Epithelial cell of esophagus (primary cell): ENCODE results near the gene TSR1.
A peak's percentile ranks its signal among the peaks of the same experiment; 100 is the strongest.

ENCODE experiments used
- DNase-seq: peaks from one replicate; pipeline ENCODE4 v3.0.0; 2010; ENCODE audit warnings: low read depth
- H3K4me3 ChIP-seq: 2 replicates; pipeline ENCODE4 v1.5.1; 2011; ENCODE audit warnings: mild to moderate bottlenecking, low read length, control low read depth
- TF ChIP-seq, protein P1 (sequence below): IDR thresholded peaks from 2 replicates; pipeline ENCODE4 v1.5.1; 2011; ENCODE audit warnings: low read depth, mild to moderate bottlenecking, low read length, control low read depth, inconsistent platforms; ENCODE audit not compliant: insufficient read depth; ENCODE audit errors: missing control alignments

The TSR1 gene

DNA sequence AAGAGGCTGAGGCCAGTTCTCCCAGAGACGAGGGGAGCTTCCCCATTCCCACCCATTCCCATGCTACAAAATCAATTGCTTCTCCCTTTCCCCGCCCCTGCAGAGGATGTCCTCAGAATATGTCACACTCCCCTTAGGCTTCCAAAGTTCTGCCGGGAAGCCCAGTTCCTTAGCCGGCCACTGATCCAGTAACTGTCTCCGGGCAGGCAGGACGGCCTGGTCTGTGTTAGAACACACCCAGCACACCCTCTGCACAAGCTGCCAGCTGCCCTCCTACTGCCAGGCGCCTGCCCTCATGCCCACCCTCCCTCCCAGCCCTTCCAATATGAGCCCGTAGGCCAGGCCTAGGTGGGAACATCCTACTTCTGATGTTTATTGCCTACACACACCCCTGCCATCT lies 32.1 kb upstream of the TSR1 start:
- DNase-seq = no peak
- H3K4me3 ChIP-seq = no peak overlapping the region
- TF ChIP-seq, protein P1, sequence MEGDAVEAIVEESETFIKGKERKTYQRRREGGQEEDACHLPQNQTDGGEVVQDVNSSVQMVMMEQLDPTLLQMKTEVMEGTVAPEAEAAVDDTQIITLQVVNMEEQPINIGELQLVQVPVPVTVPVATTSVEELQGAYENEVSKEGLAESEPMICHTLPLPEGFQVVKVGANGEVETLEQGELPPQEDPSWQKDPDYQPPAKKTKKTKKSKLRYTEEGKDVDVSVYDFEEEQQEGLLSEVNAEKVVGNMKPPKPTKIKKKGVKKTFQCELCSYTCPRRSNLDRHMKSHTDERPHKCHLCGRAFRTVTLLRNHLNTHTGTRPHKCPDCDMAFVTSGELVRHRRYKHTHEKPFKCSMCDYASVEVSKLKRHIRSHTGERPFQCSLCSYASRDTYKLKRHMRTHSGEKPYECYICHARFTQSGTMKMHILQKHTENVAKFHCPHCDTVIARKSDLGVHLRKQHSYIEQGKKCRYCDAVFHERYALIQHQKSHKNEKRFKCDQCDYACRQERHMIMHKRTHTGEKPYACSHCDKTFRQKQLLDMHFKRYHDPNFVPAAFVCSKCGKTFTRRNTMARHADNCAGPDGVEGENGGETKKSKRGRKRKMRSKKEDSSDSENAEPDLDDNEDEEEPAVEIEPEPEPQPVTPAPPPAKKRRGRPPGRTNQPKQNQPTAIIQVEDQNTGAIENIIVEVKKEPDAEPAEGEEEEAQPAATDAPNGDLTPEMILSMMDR = no peak

DNA sequence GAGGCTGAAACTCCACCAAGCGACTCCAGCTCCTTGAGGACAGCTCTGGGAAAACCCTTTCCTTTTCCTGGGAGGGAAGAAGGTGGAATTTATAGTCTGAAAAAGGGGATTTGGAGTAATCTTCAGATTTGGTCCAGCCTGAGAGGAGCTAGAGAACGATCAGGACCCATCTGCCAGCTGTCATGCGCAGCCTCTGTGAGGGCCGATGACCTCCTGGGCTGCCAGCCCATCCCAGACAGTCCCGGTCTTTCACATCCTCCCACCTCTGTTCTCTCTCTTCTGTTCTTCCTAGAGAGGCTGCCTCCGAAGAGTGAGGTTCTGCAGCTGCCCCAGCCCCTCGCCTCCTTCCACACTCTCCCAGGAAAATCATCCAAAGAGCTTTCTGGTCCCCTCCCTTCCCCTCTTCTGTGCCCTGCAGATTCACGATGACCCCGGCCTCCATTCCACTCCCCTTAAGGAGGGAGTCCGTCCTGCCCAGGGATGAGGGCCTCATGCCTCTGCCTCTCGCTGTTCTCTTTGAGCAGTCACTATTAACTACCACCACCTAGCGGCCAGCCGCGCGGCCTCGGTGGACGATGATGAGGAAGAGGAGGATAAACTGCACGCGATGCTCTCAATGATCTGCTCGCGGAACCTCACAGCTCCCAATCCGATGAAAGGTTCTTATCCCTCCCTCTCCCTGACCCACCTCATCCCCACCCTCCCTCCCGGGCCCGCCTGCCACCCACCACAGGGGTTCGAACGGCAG lies 30.7 kb upstream of the TSR1 start:
- DNase-seq = no peak
- no peak overlapping the region for H3K4me3 ChIP-seq
- TF ChIP-seq, protein P1 = peak; percentile 31

DNA sequence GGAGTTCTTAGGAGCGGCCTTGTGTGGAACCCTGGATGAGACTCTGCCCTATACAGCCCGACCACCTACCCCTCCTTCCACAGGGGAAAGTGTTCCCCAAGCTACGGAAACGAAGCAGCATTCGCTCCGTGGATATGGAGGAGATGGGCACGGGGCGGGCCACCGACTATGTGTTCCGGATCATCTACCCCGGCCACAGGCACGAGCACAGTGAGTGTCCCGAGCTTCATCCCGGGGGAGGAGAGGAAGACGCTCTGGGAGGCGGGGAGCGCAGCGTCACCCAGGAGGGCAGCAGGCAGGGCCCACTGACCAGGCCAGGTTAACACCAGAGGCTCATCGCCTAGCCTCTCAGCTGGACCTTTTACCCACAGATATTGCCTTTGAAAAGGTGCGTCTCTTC lies 28.9 kb upstream of the TSR1 start:
- TF ChIP-seq, protein P1 = no peak
- DNase-seq = no peak
- H3K4me3 ChIP-seq = no peak overlapping the region

DNA sequence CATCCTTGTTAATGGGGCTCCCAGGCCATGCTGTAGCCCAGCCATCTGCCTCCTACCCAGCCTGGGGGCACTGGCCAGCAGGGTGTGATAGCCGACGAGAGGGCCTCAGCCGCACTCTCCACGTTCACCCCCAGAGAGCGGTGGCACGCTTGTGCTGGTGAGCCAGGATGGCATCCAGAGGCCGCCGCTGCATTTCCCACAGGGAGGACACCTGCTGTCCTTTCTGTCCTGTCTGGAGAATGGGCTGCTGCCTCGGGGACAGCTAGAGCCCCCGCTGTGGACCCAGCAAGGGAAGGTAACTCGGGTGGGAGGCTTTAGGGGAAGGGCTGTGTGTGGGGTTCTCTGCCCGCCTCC lies 28.5 kb upstream of the TSR1 start:
- no peak for DNase-seq
- TF ChIP-seq, protein P1 = no peak
- no peak overlapping the region for H3K4me3 ChIP-seq

DNA sequence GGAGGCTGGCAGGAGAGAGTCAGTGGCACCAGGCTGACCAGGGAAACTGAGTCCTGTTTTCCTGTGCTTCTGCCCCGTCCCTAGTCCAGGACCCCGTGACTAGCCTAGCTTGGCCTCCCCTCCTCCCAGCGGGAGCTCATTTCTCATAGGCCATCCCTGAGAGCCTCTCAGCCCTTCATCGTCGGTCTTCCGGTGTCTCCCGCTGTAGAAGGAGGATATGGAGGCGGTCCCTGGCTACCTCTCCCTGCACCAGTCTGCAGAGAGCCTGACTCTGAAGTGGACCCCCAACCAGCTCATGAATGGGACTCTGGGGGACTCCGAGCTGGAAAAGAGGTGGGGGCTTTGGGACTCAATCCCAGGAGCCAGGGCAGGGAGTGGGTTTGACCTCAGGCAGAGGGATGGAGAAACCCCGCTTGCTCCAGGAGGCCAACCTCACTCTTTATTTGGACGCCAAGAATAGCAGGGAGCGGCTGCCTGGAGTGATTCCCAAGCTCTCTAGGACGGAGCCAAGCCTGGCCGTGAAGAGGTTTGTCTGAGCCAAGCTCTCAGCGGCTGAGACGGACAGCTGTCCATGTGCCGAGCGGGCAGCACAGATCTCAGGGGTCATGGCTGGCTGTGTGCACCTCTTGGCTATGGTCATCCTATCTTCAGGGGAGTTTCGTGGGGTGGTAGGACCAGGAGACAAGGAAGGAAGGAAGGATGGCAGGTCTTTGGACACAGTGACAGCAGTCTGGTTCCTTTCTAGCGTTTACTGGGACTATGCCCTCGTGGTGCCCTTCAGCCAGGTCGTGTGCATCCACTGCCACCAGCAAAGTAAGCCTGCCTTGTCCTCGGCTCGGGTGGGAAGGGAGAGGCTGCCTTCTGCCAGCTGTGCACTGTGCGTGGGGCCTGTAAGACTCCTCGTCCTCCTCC lies 27.9 kb upstream of the TSR1 start:
- H3K4me3 ChIP-seq = no peak overlapping the region
- TF ChIP-seq, protein P1 = no peak
- no peak for DNase-seq

DNA sequence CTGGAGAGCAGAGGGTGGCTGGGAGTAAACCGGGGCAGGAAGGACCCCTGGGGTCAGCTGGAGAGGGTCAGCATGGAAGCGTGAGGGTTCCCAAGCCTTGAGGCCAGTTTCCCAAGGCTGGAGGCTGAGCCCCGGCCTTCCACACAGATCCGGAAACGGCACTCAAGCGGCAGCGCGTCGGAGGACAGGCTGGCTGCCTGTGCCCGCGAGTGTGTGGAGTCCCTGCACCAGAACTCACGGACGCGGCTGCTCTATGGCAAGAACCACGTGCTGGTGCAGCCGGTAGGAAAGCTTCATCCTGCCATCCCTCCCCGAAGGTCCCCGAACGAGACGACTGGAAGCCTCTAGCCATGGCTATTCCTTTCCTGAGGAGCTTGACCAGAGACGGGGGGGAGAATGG lies 27.1 kb upstream of the TSR1 start:
- TF ChIP-seq, protein P1 = no peak
- H3K4me3 ChIP-seq = no peak overlapping the region
- no peak for DNase-seq
